ENCODE data around the gene VSTM2L. TPM values are rescaled to one million over a fixed set of nuclear protein-coding genes. Genes with fewer than 3 reads are reported as not detected.

The VSTM2L gene
- total and polyA plus RNA-seq, 9 of the 15 experiments (the other 6 are each of a cell fraction or from before 2014, with no cell fraction given), result not detected

- H4K20me1 ChIP-seq (replicated peaks; ENCODE audit: control insufficient read depth, insufficient read depth, low read length), result peaks cover 20% of the 10 kb centered on the region
- ATAC-seq (no peak), FAIRE-seq (no peak), DNase-seq (ENCODE audit: extremely low read depth in 1 of 4, low spot score in 3 of 4) (no peak)
- WGBS (ENCODE audit: insufficient coverage, low coverage, missing lambda C conversion rate), result 84% methylated on average over 7 of the region's 7 CpGs
- H3K36me3 ChIP-seq (ENCODE audit: control insufficient read depth, insufficient read depth, low read length), result peaks cover 91% of the 10 kb centered on the region
- CTCF ChIA-PET (ENCODE audit: low intra/inter-chr PET ratio), result no interaction called here
- BruUV-seq (replicated peaks), result no TSS peak
- no peaks in the 10 kb centered on the region for H3K9me3 ChIP-seq (replicated peaks; ENCODE audit: control insufficient read depth, insufficient read depth, low read depth, low read length)
- no peak overlapping the region for H2AFZ ChIP-seq (ENCODE audit: low read depth, low read length)
- intact Hi-C loops (cut with micrococcal nuclease), result loop anchor here (10.0 kb wide), 1 partner anchor 335 kb away; no protein-coding TSS in a partner anchor
- peaks cover 9% of the 10 kb centered on the region for H3K9me1 ChIP-seq (ENCODE audit: control insufficient read depth, insufficient read depth, low read length)
- no peaks in the 10 kb centered on the region for H3K79me2 ChIP-seq (ENCODE audit: control insufficient read depth, insufficient read depth, low read length)
- POLR2A ChIA-PET, result no interaction called here
- H3K4me3 ChIP-seq, result no peak overlapping the region
- no peak overlapping the region for H3K27ac ChIP-seq (ENCODE audit: extremely low read depth, low read depth, low read length)
- in situ Hi-C loops (cut with MboI), result no loop called here
- H3K4me2 ChIP-seq (ENCODE audit: insufficient read depth, low read length), result no peak overlapping the region
- no peaks in the 10 kb centered on the region for H3K27me3 ChIP-seq (ENCODE audit: control insufficient read depth in 2 of 2, insufficient read depth in 2 of 2, low read length in 2 of 2)
- TF ChIP-seq NFIC (IDR thresholded peaks at IDR 0.05), result peak; percentile 74
- no peak for TF ChIP-seq RB1 (IDR thresholded peaks at IDR 0.05; ENCODE audit: low read depth)
- H3K9ac ChIP-seq (ENCODE audit: insufficient read depth in 1 of 2, low read depth in 2 of 2, low read length in 2 of 2), result no peak overlapping the region
- peaks cover 8 to 10% of the 10 kb centered on the region in 2 experiments; a peak in 3 of 5 replicates for H3K4me1 ChIP-seq (replicated peaks in 1 of 2; ENCODE audit: control insufficient read depth in 2 of 2, insufficient read depth in 2 of 2, low read length in 2 of 2)
Observed at GRCh38 chr20:37989601-37990295, 86.8 kb downstream of the VSTM2L start.

- FAIRE-seq, result no peak
- Histone ChIP-seq H3K9ac (ENCODE audit: insufficient read depth in 1 of 2, low read depth in 2 of 2, low read length in 2 of 2) (no peak overlapping the region), H3K4me1 (replicated peaks in 1 of 2; ENCODE audit: control insufficient read depth in 2 of 2, insufficient read depth in 2 of 2, low read length in 2 of 2) (peaks cover 8 to 10% of the 10 kb centered on the region in 2 experiments; a peak in 3 of 5 replicates), H3K4me3 (no peak overlapping the region), H3K4me2 (ENCODE audit: insufficient read depth, low read length) (no peak overlapping the region), H3K79me2 (ENCODE audit: control insufficient read depth, insufficient read depth, low read length) (no peaks in the 10 kb centered on the region), H2AFZ (ENCODE audit: low read depth, low read length) (no peak overlapping the region), H3K9me1 (ENCODE audit: control insufficient read depth, insufficient read depth, low read length) (peaks cover 9% of the 10 kb centered on the region), H3K9me3 (replicated peaks; ENCODE audit: control insufficient read depth, insufficient read depth, low read depth, low read length) (no peaks in the 10 kb centered on the region), H3K36me3 (ENCODE audit: control insufficient read depth, insufficient read depth, low read length) (peaks cover 93% of the 10 kb centered on the region), H3K27me3 (ENCODE audit: control insufficient read depth in 2 of 2, insufficient read depth in 2 of 2, low read length in 2 of 2) (no peaks in the 10 kb centered on the region), H3K27ac (ENCODE audit: extremely low read depth, low read depth, low read length) (no peak overlapping the region), H4K20me1 (replicated peaks; ENCODE audit: control insufficient read depth, insufficient read depth, low read length) (peaks cover 20% of the 10 kb centered on the region)
- POLR2A ChIA-PET, result no interaction called here
- CTCF ChIA-PET (ENCODE audit: low intra/inter-chr PET ratio), result no interaction called here
- ATAC-seq, result no peak
- in situ Hi-C loops (cut with MboI) (no loop called here), intact Hi-C loops (cut with micrococcal nuclease) (loop anchor here (10.0 kb wide), 1 partner anchor 336 kb away; no protein-coding TSS in a partner anchor)
- DNase-seq (ENCODE audit: extremely low read depth in 1 of 4, low spot score in 3 of 4), result peak in 1 of 4 experiments; percentile 42
- WGBS (ENCODE audit: insufficient coverage, low coverage, missing lambda C conversion rate), result 69% methylated on average over 9 of the region's 10 CpGs
- TF ChIP-seq SPI1 (IDR thresholded peaks at IDR 0.05; ENCODE audit: borderline replicate concordance, low read depth, low read length) (0 out of 2 replicates have a peak, but pooled peaks have one; percentile 4), CBFA2T2 (conservative IDR thresholded peaks at IDR 0.05) (peak; percentile 54; the same call in 1 of the 2 replicates), MEF2D (tag; conservative IDR thresholded peaks at IDR 0.05; ENCODE audit: low read depth) (0 out of 2 replicates have a peak, but pooled peaks have one; percentile 41), ILK (tag; IDR thresholded peaks at IDR 0.05; ENCODE audit: borderline replicate concordance, low read depth) (no peak), TAL1 (IDR thresholded peaks at IDR 0.05) (peak; percentile 57), KDM1A (IDR thresholded peaks at IDR 0.05) (peak in 1 of 2 experiments; percentile 15; a peak in 1 of 4 replicates), TEAD4 (IDR thresholded peaks at IDR 0.05; ENCODE audit: low read length) (peak; percentile 62), TEAD4 (CRISPR knock-in tag; IDR thresholded peaks at IDR 0.05; ENCODE audit: borderline replicate concordance) (no peak), DPF2 (IDR thresholded peaks at IDR 0.05) (no peak), CBFA2T3 (IDR thresholded peaks at IDR 0.05) (peak; percentile 71), TCF3 (CRISPR knock-in tag; IDR thresholded peaks at IDR 0.05) (peak; percentile 63), HMG20B (CRISPR knock-in tag; IDR thresholded peaks at IDR 0.05) (no peak), ARID1B (IDR thresholded peaks at IDR 0.05) (peak; percentile 46), NCOR1 (IDR thresholded peaks at IDR 0.05) (peak; percentile 22; the same call in 1 of the 2 replicates), MEF2A (IDR thresholded peaks at IDR 0.05; ENCODE audit: control insufficient read depth, low read depth, low read length) (peak; percentile 86), BRD4 (IDR thresholded peaks at IDR 0.05) (no peak)
- BruUV-seq (replicated peaks), result no TSS peak
Observed at GRCh38 chr20:37990571-37991151, 87.7 kb downstream of the VSTM2L start.

All from K562 (cell line).